Stimulated activated CD4-positive, alpha-beta T cell treated with anti-CD3 and anti-CD28 coated beads, Interleukin-15, amount 100 ng/mL, for 24 hours (primary cell): ENCODE measurements around the gene YTHDC1.

Experiments
- DNase-seq: peaks from one replicate; pipeline ENCODE4 v3.0.0-alpha.2; 2020

The YTHDC1 gene

GRCh38 chr4:68358988-68359387 is 9.1 kb upstream of the YTHDC1 start:
- no peak for DNase-seq

DNA sequence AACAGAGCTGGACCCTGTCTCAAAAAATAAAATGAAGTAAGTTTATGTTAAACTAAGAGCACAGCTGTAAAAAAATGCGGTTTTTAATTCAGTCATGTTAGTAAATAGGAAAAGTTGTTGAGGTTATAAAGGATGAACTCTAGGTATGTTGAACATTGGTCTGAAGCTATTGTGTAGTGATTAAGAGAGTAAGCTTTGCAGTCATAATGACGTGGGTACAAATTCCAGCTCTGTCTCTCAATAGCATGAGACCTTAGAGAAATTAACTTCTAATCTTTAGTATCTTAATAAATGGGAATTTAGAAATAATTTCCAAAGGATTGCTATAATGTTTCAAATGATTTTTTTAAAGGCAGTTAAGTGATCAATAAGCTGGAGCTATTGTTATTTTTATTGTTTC is 2.9 kb upstream of the YTHDC1 start:
- DNase-seq, result no peak

DNA sequence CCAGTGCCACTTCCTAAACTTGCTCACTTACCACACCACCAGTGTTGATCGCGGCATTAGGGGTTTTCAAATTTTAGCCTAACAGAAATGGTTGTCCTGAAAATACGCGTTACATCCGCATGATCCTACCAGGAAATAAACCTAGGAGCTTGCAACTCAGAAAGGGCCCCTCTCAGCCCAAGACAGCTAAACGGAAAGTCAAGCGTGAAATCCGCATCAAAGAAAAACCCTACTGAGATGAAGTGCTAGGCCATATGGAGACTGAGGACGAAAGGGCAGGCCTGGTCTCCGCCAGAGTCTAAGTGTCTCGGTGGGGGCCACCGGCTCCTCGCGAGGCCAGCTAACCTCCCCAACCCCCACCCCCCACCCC is 626 bp downstream of the YTHDC1 start:
- DNase-seq, result no peak

DNA sequence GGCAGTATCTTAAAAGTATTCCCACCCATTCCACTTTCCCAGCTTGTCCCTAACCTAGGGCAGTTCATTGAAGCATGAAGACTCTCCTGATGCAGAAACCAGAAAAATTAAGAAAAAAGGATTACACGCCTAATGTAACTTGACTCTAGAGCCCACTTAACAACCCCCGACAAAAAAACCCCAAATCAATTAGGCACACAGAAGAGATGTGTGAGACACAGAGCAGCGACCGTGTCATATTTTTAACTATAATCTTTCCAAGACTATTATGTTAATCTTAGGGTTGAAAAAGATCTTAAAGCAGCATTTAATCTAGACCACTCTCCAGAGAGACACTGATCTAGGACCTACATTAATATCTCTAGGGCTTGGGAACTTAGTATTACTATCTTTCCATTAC is 1.3 kb downstream of the YTHDC1 start:
- DNase-seq, result no peak

- DNase-seq, result no peak
These were observed 2.0 kb downstream of the YTHDC1 start for GRCh38 chr4:68347845-68348244.

DNA sequence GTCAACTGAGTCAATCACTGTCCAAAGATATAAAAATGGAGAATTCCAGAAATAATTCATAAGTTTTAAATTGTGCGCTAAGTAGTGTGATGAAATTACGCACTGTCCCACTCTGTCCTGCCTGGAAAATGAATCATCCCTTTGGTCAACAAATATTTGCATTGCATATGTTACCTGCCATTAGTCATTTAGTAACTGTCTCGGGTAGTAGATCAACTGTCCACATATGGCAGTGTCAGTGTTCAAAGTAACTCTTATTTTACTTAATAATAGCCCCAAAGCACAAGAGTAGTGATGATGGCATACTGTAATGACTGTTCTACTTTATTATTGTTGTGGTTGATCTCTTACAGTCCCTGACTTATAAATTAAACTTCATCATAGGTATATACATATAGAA is 3.4 kb downstream of the YTHDC1 start:
- DNase-seq, result no peak

DNA sequence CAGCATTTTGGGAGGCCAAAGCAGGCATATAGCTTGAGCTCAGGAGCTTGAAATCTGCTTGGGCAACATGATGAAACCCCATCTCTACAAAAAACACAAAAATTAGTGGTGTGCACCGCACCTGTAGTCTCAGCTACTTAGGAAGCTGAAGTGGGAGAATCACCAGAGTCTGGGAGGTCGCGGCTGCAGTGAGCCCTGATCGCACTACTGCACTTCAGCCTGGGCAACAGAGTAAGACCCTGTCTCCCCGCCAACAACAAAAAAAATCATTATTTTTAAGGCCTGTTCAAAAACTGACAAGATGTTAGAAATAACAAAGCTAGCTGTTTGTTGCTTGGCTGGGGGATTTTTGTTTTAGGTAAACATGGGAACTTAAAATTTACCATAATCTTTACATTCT is 5.1 kb downstream of the YTHDC1 start:
- DNase-seq, result no peak

GRCh38 chr4:68344049-68344448 is 5.8 kb downstream of the YTHDC1 start:
- no peak for DNase-seq

- DNase-seq, result no peak
These were observed 7.8 kb downstream of the YTHDC1 start for GRCh38 chr4:68342134-68342533.

DNA sequence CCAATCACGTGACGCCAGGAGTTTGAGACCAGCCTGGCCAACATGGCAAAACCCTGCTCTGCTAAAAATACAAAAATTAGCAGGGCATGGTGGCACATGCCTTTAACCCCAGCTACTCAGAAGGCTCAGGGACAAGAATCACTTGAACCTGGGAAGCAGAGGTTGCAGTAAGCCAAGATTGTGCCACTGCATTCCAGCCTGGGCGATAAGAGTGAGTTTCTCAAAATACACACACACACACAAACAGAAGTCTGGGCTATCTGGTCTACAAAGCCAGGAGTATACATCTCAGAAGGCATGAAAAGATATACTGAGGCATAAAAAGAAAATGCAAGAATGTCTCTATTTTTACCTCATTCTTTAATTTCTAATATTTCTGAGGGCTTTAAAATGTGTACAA is 11.3 kb downstream of the YTHDC1 start:
- no peak for DNase-seq

- no peak for DNase-seq
These were observed 12.4 kb downstream of the YTHDC1 start for GRCh38 chr4:68337522-68337921.

GRCh38 chr4:68337004-68337403 is 12.9 kb downstream of the YTHDC1 start:
- DNase-seq, result no peak

GRCh38 chr4:68336530-68336929 is 13.4 kb downstream of the YTHDC1 start:
- DNase-seq, result no peak

DNA sequence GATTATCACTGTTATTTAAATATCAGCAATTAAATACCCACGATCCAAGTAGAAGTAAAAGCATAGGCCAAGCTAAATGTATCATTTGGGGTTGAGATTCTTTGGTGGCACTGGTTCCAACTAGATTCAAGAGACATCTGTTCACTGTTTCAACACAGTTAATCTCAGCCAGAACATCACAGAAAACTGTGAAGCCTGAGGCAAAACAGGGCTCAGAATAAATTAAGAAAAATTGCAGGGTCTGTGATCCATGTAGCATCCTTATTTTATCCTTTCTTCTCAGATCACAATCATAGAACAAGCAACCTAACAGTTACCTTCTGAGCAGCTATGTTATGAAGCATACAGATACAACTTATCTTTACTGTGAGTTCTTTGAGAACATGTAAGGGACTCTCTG is 23.7 kb downstream of the YTHDC1 start:
- DNase-seq, result no peak

DNA sequence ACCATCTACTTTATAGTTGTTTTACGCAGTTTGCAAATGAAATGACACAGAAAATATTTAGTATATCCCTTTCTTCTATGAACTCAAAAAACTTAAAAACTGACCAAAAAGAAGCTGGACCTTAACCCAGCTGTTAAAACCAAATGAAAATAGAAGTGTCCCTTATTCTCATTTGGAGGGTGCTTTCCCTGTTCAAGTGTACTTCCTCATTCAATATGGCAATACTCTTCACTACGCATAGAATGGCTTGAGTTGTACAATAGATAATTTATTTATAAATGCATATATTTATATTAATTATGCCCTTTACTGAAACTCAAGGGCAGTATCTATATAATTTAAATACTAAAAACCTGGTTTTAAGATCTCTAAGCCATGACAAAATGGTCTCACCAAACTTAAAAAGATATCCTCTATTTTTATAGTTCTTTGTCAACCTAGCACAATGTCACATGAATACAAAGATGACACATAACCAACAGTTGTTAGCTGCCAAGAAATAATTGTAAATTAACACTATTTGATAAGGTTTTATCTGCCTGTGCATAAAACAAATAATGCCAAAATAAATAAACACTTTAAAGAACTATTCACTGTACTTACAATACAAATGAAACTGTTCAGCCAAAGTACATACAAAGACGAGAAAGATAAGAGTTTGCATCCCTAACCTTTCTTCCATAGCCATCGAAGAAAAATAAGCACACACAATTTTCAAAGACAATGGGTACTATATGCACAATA is 25.2 kb downstream of the YTHDC1 start:
- no peak for DNase-seq

- DNase-seq, result no peak
These were observed 30.9 kb downstream of the YTHDC1 start for GRCh38 chr4:68319040-68319439.

GRCh38 chr4:68316193-68316969 is 33.5 kb downstream of the YTHDC1 start:
- DNase-seq, result no peak

DNA sequence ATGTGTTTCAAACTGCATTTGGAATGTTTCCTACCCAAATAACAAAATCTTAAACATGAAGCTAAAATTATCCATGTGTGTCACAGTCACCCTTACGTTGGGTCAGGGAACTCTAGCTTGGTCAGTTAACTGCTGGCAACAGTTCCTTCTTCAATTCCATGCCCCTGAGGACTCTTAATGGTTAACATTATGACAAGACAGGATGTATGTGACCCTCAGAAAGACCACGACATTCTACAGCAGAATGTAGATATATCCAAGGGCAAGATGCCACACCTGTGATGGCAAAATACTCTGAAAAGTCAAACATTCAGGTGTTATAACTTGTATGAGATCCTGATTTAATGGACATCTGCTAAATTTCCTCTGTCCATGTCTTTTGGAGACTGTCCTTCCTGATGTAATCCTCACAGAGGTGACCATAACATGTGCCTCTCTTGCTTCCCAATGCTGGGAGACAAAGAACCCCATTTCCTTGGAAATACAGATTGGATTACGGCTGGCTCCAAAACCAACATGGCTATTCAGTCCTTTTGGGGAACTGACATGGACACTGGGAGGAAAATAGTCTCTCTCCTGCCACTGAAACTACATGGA is 39.1 kb downstream of the YTHDC1 start:
- no peak for DNase-seq

DNA sequence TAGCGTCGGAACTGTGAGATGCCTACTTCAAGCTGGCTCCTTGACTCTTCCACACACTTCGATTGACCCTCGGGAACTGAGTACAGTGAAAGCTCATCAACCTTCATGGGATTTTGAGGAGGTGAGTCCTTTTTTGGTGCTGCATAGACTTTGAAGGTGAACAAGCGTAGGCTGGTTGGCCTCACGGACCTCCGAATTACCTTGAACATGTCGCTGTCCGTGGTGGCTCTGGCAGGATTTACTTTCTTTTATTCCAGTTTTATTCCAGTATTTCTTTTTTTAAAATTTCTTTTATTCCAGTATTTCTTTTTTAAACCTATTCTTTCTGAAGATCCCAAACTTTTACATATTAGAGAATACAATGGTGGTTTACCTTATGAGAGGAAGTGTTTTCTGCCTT is 45.2 kb downstream of the YTHDC1 start:
- DNase-seq, result no peak

GRCh38 chr4:68299492-68300457 is 50.1 kb downstream of the YTHDC1 start:
- DNase-seq, result peak; percentile 7

GRCh38 chr4:68297137-68297536 is 52.8 kb downstream of the YTHDC1 start:
- no peak for DNase-seq

- DNase-seq, result no peak
These were observed 58.6 kb downstream of the YTHDC1 start for GRCh38 chr4:68291256-68291655.

- no peak for DNase-seq
These were observed 61.5 kb downstream of the YTHDC1 start for GRCh38 chr4:68288393-68288740.
